MCF 10A (cell line): Measurements from ENCODE around the gene PDCD1. TPM values are rescaled to one million over a fixed set of nuclear protein-coding genes. Genes with fewer than 3 reads are reported as not detected.
"Not testable (repeated sequence)": the region's sequence is repeated elsewhere in the genome, so short reads cannot be mapped to it uniquely, and the experiment has no call there.

Experiments used
- BruUV-seq: library from RNA; stranded (reverse); fragments of 400-500 nt; replicated peaks from 2 replicates; lab custom pipeline; 2021; lab: Mats Ljungman, UMichigan
- CTCF ChIA-PET: fragments of 300-600 bp; sonication (Branson Sonifier 250); formaldehyde crosslinking; extraction: SDS; loops from one replicate; lab custom pipeline; 2021; ENCODE audit warnings: antibody characterized with exemption, inconsistent platforms; lab: Yijun Ruan, JAX
- POLR2A ChIA-PET: fragments of 300-600, 350-650 bp; sonication (Branson Sonifier 250); formaldehyde crosslinking; extraction: SDS; loops from one replicate; lab custom pipeline; 2020; ENCODE audit warnings: antibody characterized with exemption, inconsistent platforms; lab: Yijun Ruan, JAX
- DNase-seq: peaks from one replicate; pipeline ENCODE4 v3.0.0-alpha.2; 2018; ENCODE audit not compliant: unreplicated experiment
- H3K27ac Mint-ChIP-seq: one replicate; pipeline ENCODE4 v1.8.0; 2022; ENCODE audit warnings: mild to moderate bottlenecking, low read depth, mixed read lengths; ENCODE audit not compliant: unreplicated experiment
- H3K27me3 Mint-ChIP-seq: one replicate; pipeline ENCODE4 v1.8.0; 2022; ENCODE audit warnings: mixed read lengths; ENCODE audit not compliant: insufficient read depth, unreplicated experiment
- H3K36me3 Mint-ChIP-seq: one replicate; pipeline ENCODE4 v1.8.0; 2022; ENCODE audit warnings: mild to moderate bottlenecking, moderate library complexity, mixed read lengths; ENCODE audit not compliant: insufficient read depth, unreplicated experiment
- H3K4me1 Mint-ChIP-seq: one replicate; pipeline ENCODE4 v1.8.0; 2022; ENCODE audit warnings: mixed read lengths; ENCODE audit not compliant: insufficient read depth, unreplicated experiment
- H3K4me3 Mint-ChIP-seq: one replicate; pipeline ENCODE4 v1.8.0; 2022; ENCODE audit warnings: mild to moderate bottlenecking, moderate library complexity, mixed read lengths; ENCODE audit not compliant: unreplicated experiment
- H3K9me3 Mint-ChIP-seq: one replicate; pipeline ENCODE4 v1.8.0; 2022; ENCODE audit warnings: mixed read lengths; ENCODE audit not compliant: unreplicated experiment
- CTCF ChIP-seq: fragments of 200-600 bp; IDR thresholded peaks from one replicate; pipeline ENCODE4 v1.8.0; 2022; ENCODE audit warnings: antibody characterized with exemption, mild to moderate bottlenecking; ENCODE audit not compliant: unreplicated experiment
- intact Hi-C: fragments of 100-400 bp; cut with micrococcal nuclease; formaldehyde crosslinking; loops from 2 replicates; pipeline ENCODE4 v1.14.1; 2022
- total RNA-seq: library from RNA; stranded (reverse); gene quantifications from 2 replicates; pipeline ENCODE4 v1.2.3, GENCODE V29; 2022

Gene PDCD1
- total RNA-seq, 1 experiment from 2014 or later, result not detected

DNA sequence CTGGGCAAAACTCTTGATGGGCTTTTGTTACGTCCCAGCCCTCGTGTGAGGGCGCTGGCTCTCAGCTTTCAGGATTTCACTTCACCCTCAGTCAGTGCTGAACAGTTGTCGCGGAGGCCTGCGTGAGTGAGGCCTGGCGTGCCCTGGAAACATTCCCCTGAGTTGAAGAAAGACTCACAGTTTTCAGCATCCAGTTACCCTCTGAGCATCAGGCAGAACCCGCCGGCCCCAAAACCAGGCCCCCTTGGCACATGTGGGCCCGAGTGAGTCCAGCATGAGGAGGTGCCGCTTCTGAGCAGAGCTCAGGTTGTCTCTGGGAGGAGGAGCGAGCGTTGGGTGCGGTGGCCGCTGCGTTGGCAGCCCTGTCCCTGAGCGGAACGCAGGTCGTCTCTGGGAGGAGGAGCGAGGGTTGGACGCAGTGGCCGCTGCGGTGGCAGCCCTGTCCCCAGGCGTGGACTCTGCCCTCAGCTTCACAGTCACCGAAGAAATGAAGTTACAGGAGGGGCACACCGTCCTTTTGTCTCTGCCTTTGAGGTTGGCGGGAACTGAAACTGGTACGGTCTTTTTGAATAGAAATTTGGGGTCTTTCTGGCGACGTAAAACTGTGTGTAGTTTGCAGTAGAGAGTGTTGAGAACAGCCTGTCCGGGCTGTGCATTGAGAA, 49.8 kb downstream of the PDCD1 start, which contains the start of gene NEU4:
Gene NEU4, plus strand, starts transcription at position 473 of the 662 bp plus-strand sequence. CDS start 5,292 bp downstream, outside the sequence.
- CTCF ChIA-PET, result interaction anchor here (0.7 kb wide), 1 partner anchor 859 kb away, joined by 3 read pairs; no protein-coding TSS in a partner anchor
- no peak for TF ChIP-seq CTCF
- intact Hi-C loops, result no loop called here
- H3K4me3 Mint-ChIP-seq, result no peak within 1 kb of the TSS
- DNase-seq, result no peak
- POLR2A ChIA-PET, result no interaction called here
- no TSS peak for BruUV-seq
- no peaks in the 10 kb centered on the region for H3K27me3 Mint-ChIP-seq
- H3K27ac Mint-ChIP-seq, result no peak within 1 kb of the TSS
- no peaks in the 10 kb centered on the region for H3K4me1 Mint-ChIP-seq
- H3K9me3 Mint-ChIP-seq, result no peaks in the 10 kb centered on the region
- no peaks in the 10 kb centered on the region for H3K36me3 Mint-ChIP-seq

GRCh38 chr2:241808051-241808720, 50.5 kb downstream of the PDCD1 start:
- DNase-seq, result no peak
- H3K36me3 Mint-ChIP-seq, result no peaks in the 10 kb centered on the region
- BruUV-seq, result no TSS peak
- no peaks in the 10 kb centered on the region for H3K27me3 Mint-ChIP-seq
- H3K4me1 Mint-ChIP-seq, result no peaks in the 10 kb centered on the region
- no peak overlapping the region for H3K27ac Mint-ChIP-seq
- H3K9me3 Mint-ChIP-seq, result no peaks in the 10 kb centered on the region
- H3K4me3 Mint-ChIP-seq, result no peak overlapping the region
- TF ChIP-seq CTCF, result no peak
- intact Hi-C loops, result no loop called here
- ChIA-PET POLR2A (no interaction called here), CTCF (interaction anchor here (0.7 kb wide), 1 partner anchor 858 kb away, joined by 3 read pairs; no protein-coding TSS in a partner anchor)

- not testable (repeated sequence) for BruUV-seq
Observed at GRCh38 chr2:241806217-241806616, 52.5 kb downstream of the PDCD1 start.

GRCh38 chr2:241804326-241805229, 54.1 kb downstream of the PDCD1 start:
- POLR2A ChIA-PET, result interaction anchor here (1.1 to 1.2 kb wide), 2 partner anchors 12 to 26 kb away, joined by 3 read pairs; no protein-coding TSS in a partner anchor
- H3K9me3 Mint-ChIP-seq, result no peaks in the 10 kb centered on the region

More at GRCh38 chr2:241806217-241806616, 52.5 kb downstream of the PDCD1 start:
- H3K27me3 Mint-ChIP-seq, DNase-seq, H3K4me1 Mint-ChIP-seq, H3K27ac Mint-ChIP-seq, POLR2A ChIA-PET, H3K4me3 Mint-ChIP-seq, intact Hi-C loops, CTCF ChIA-PET, H3K36me3 Mint-ChIP-seq, H3K9me3 Mint-ChIP-seq: not testable (repeated sequence)

More at GRCh38 chr2:241804326-241805229, 54.1 kb downstream of the PDCD1 start:
- TF ChIP-seq CTCF, result no peak
- Mint-ChIP-seq H3K27me3 (no peaks in the 10 kb centered on the region), H3K27ac (no peak overlapping the region), H3K36me3 (no peaks in the 10 kb centered on the region), H3K4me1 (no peaks in the 10 kb centered on the region), H3K4me3 (no peak overlapping the region)
- intact Hi-C loops, result no loop called here
- DNase-seq, result peak; percentile 6
- BruUV-seq, result no TSS peak
- CTCF ChIA-PET, result no interaction called here
